ENCODE measurements around the gene IGSF9B. TPM values are rescaled to one million over a fixed set of nuclear protein-coding genes. Genes with fewer than 3 reads are reported as not detected.

IGSF9B gene
- total RNA-seq, 2 donors from 2014 or later, result 5.0 to 6.0 TPM

- Histone ChIP-seq H3K9me3 (no peaks in the 10 kb centered on the region), H3K36me3 (no peaks in the 10 kb centered on the region), H3K27me3 (no peaks in the 10 kb centered on the region), H3K4me3 (no peak overlapping the region), H3K9ac (ENCODE audit: low read depth in 2 of 2, low read length in 2 of 2) (no peak overlapping the region), H3K27ac (no peak overlapping the region), H3K4me1 (no peaks in the 10 kb centered on the region)
- no peak for DNase-seq
- TF ChIP-seq, protein P1, sequence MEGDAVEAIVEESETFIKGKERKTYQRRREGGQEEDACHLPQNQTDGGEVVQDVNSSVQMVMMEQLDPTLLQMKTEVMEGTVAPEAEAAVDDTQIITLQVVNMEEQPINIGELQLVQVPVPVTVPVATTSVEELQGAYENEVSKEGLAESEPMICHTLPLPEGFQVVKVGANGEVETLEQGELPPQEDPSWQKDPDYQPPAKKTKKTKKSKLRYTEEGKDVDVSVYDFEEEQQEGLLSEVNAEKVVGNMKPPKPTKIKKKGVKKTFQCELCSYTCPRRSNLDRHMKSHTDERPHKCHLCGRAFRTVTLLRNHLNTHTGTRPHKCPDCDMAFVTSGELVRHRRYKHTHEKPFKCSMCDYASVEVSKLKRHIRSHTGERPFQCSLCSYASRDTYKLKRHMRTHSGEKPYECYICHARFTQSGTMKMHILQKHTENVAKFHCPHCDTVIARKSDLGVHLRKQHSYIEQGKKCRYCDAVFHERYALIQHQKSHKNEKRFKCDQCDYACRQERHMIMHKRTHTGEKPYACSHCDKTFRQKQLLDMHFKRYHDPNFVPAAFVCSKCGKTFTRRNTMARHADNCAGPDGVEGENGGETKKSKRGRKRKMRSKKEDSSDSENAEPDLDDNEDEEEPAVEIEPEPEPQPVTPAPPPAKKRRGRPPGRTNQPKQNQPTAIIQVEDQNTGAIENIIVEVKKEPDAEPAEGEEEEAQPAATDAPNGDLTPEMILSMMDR (IDR thresholded peaks at IDR 0.05), result no peak
- intact Hi-C loops (cut with DNase I), result no loop called here
Measured at GRCh38 chr11:133941546-133941945, 15.2 kb downstream of the IGSF9B start.

GRCh38 chr11:133940034-133940433, 16.7 kb downstream of the IGSF9B start:
- Histone ChIP-seq H3K27ac (no peak overlapping the region), H3K36me3 (no peaks in the 10 kb centered on the region), H3K9ac (ENCODE audit: low read depth in 2 of 2, low read length in 2 of 2) (no peak overlapping the region), H3K4me3 (no peak overlapping the region), H3K27me3 (no peaks in the 10 kb centered on the region), H3K4me1 (no peaks in the 10 kb centered on the region), H3K9me3 (no peaks in the 10 kb centered on the region)
- DNase-seq, result no peak
- intact Hi-C loops (cut with DNase I), result no loop called here
- TF ChIP-seq, protein P1 (IDR thresholded peaks at IDR 0.05), result no peak

DNA sequence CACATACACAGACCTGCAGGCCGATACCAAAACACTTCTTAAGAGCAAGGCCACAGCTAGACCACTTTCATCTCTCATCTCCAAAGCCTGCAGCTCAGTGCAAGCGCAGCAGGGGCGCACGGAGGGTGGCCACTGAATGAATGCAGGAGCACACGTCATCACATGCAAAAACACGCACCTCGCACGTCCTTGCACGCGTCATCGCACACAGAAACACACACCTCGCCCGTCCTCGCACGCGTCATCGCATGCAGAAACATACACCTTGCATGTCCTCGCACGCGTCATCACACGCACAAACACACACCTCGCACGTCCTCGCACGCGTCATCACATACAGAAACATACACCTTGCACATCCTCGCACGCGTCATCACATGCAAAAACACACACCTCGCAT, 17.2 kb downstream of the IGSF9B start:
- no peaks in the 10 kb centered on the region for H3K27me3 ChIP-seq
- H3K4me1 ChIP-seq, result no peaks in the 10 kb centered on the region
- no peaks in the 10 kb centered on the region for H3K36me3 ChIP-seq
- TF ChIP-seq, protein P1 (IDR thresholded peaks at IDR 0.05), result no peak
- no peak overlapping the region for H3K4me3 ChIP-seq
- no peak overlapping the region for H3K9ac ChIP-seq (ENCODE audit: low read depth in 2 of 2, low read length in 2 of 2)
- no peak overlapping the region for H3K27ac ChIP-seq
- intact Hi-C loops (cut with DNase I), result no loop called here
- H3K9me3 ChIP-seq, result no peaks in the 10 kb centered on the region
- DNase-seq, result no peak

DNA sequence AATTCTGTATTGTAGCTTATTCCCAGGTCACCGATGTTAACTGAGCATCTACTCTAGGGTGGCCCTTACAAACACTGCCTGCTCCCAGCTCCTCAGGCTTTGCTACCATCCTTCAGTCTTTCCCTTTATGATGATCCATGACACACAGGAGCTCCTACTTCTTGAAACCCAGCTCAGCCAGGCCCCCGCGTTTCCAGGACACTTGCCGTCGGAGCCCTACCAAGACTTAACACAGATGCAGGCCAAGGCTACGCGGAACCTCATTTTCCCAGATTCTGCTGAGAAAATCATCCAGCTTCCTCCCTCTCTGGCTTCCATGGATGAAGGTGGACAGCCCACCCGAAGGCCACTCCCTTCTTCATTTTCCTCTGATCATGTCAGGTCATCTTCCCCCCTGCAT, 18.6 kb downstream of the IGSF9B start:
- no peaks in the 10 kb centered on the region for H3K4me1 ChIP-seq
- H3K27me3 ChIP-seq, result no peaks in the 10 kb centered on the region
- no peak for DNase-seq
- no peak overlapping the region for H3K27ac ChIP-seq
- no peak overlapping the region for H3K4me3 ChIP-seq
- H3K9ac ChIP-seq (ENCODE audit: low read depth in 2 of 2, low read length in 2 of 2), result no peak overlapping the region
- H3K36me3 ChIP-seq, result no peaks in the 10 kb centered on the region
- intact Hi-C loops (cut with DNase I), result no loop called here
- TF ChIP-seq, protein P1 (IDR thresholded peaks at IDR 0.05), result no peak
- H3K9me3 ChIP-seq, result no peaks in the 10 kb centered on the region

- TF ChIP-seq, protein P1 (IDR thresholded peaks at IDR 0.05), result no peak
- Histone ChIP-seq H3K27ac (no peak overlapping the region), H3K36me3 (no peaks in the 10 kb centered on the region), H3K9me3 (no peaks in the 10 kb centered on the region), H3K27me3 (no peaks in the 10 kb centered on the region), H3K4me1 (no peaks in the 10 kb centered on the region), H3K4me3 (no peak overlapping the region), H3K9ac (ENCODE audit: low read depth in 2 of 2, low read length in 2 of 2) (no peak overlapping the region)
- DNase-seq, result no peak
- intact Hi-C loops (cut with DNase I), result no loop called here
Measured at GRCh38 chr11:133937468-133937867, 19.3 kb downstream of the IGSF9B start.

DNA sequence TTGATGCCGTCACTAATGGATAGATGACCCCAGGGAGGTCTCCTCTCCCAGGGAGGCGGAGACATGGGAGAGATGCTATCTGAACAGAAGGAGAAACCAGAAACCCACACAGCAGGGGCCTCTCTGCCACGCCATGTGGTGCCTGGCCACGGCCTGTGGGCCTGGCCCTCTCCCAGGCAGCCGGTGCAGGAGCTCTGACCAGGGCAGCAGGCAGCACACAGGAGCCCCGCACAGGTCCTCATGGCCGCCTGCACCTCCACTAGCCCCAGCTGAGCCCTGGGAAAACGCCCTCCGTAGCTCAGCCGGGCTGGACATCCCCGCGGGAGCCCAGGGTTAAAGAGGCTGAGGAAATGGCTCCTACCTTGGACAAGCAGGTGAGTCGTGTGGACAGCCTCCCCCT, 19.8 kb downstream of the IGSF9B start:
- Histone ChIP-seq H3K27ac (no peak overlapping the region), H3K4me3 (no peak overlapping the region), H3K9ac (ENCODE audit: low read depth in 2 of 2, low read length in 2 of 2) (no peak overlapping the region), H3K9me3 (no peaks in the 10 kb centered on the region), H3K36me3 (no peaks in the 10 kb centered on the region), H3K27me3 (no peaks in the 10 kb centered on the region), H3K4me1 (no peaks in the 10 kb centered on the region)
- TF ChIP-seq, protein P1 (IDR thresholded peaks at IDR 0.05), result no peak
- no peak for DNase-seq
- intact Hi-C loops (cut with DNase I), result no loop called here
